Neural cell (in vitro differentiated cells): ENCODE data around the gene COQ7.

Source experiments
- EP300 ChIP-seq: fragments of 450-650 bp; conservative IDR thresholded peaks from 2 replicates; pipeline ENCODE4 v1.6.1; 2014; ENCODE audit warnings: antibody characterized with exemption, mild to moderate bottlenecking, moderate library complexity; ENCODE audit not compliant: poor library complexity, severe bottlenecking
- EZH2 ChIP-seq: fragments of 200-600, 300-800 bp; shearing (Covaris generic), sonication (generic); IDR thresholded peaks from 2 replicates; pipeline ENCODE4 v1.6.1; 2014; ENCODE audit warnings: antibody characterized with exemption, low read length, borderline replicate concordance, mild to moderate bottlenecking; ENCODE audit not compliant: insufficient read depth, poor library complexity, severe bottlenecking
- MXI1 ChIP-seq: fragments of 450-650 bp; conservative IDR thresholded peaks from 2 replicates; pipeline ENCODE4 v1.6.1; 2014; ENCODE audit warnings: antibody characterized with exemption, mild to moderate bottlenecking; ENCODE audit not compliant: poor library complexity, severe bottlenecking
- POLR2AphosphoS5 ChIP-seq: IDR thresholded peaks from 2 replicates; pipeline ENCODE4 v1.6.1; 2012
- RAD21 ChIP-seq: fragments of 450-650 bp; conservative IDR thresholded peaks from 2 replicates; pipeline ENCODE4 v1.6.1; 2014; ENCODE audit warnings: antibody characterized with exemption, mild to moderate bottlenecking, moderate library complexity
- SMC3 ChIP-seq: fragments of 450-650 bp; conservative IDR thresholded peaks from 2 replicates; pipeline ENCODE4 v1.6.1; 2014; ENCODE audit warnings: antibody characterized with exemption, mild to moderate bottlenecking, moderate library complexity; ENCODE audit not compliant: poor library complexity
- TAF1 ChIP-seq: IDR thresholded peaks from 2 replicates; pipeline ENCODE4 v1.6.1; 2012; ENCODE audit warnings: low read depth
- TF ChIP-seq, protein P1 (sequence below): fragments of 450-650 bp; IDR thresholded peaks from 2 replicates; pipeline ENCODE4 v1.5.1; 2014; ENCODE audit warnings: antibody characterized with exemption, mild to moderate bottlenecking, moderate library complexity; ENCODE audit not compliant: poor library complexity, severe bottlenecking
- TF ChIP-seq, protein P2 (sequence below): IDR thresholded peaks from 2 replicates; pipeline ENCODE4 v1.6.1; 2012; ENCODE audit warnings: borderline replicate concordance

DNA sequence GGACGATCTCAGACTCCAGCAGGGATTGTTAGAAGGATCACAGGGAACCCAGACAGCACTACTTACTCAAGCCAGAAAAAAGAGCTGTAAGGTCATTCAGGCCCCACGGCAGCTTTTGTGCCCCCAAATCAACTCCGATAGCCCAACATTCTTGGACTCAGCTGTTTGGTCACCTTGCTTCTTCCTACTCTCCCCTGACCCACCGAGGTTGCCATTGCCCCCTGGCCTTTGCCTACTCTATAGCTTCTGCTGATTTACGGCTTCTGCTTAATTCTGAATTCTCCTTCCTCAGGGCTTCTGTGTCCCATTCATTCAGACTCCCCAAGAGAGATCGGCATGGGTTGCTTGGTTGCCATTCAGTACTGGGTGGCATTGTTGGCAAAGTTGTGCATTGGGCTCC lies 37.7 kb downstream of the COQ7 start:
- TF ChIP-seq EZH2 = no peak
- no peak for TF ChIP-seq TAF1
- TF ChIP-seq, protein P1, sequence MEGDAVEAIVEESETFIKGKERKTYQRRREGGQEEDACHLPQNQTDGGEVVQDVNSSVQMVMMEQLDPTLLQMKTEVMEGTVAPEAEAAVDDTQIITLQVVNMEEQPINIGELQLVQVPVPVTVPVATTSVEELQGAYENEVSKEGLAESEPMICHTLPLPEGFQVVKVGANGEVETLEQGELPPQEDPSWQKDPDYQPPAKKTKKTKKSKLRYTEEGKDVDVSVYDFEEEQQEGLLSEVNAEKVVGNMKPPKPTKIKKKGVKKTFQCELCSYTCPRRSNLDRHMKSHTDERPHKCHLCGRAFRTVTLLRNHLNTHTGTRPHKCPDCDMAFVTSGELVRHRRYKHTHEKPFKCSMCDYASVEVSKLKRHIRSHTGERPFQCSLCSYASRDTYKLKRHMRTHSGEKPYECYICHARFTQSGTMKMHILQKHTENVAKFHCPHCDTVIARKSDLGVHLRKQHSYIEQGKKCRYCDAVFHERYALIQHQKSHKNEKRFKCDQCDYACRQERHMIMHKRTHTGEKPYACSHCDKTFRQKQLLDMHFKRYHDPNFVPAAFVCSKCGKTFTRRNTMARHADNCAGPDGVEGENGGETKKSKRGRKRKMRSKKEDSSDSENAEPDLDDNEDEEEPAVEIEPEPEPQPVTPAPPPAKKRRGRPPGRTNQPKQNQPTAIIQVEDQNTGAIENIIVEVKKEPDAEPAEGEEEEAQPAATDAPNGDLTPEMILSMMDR = no peak
- no peak for TF ChIP-seq EP300
- TF ChIP-seq, protein P2, sequence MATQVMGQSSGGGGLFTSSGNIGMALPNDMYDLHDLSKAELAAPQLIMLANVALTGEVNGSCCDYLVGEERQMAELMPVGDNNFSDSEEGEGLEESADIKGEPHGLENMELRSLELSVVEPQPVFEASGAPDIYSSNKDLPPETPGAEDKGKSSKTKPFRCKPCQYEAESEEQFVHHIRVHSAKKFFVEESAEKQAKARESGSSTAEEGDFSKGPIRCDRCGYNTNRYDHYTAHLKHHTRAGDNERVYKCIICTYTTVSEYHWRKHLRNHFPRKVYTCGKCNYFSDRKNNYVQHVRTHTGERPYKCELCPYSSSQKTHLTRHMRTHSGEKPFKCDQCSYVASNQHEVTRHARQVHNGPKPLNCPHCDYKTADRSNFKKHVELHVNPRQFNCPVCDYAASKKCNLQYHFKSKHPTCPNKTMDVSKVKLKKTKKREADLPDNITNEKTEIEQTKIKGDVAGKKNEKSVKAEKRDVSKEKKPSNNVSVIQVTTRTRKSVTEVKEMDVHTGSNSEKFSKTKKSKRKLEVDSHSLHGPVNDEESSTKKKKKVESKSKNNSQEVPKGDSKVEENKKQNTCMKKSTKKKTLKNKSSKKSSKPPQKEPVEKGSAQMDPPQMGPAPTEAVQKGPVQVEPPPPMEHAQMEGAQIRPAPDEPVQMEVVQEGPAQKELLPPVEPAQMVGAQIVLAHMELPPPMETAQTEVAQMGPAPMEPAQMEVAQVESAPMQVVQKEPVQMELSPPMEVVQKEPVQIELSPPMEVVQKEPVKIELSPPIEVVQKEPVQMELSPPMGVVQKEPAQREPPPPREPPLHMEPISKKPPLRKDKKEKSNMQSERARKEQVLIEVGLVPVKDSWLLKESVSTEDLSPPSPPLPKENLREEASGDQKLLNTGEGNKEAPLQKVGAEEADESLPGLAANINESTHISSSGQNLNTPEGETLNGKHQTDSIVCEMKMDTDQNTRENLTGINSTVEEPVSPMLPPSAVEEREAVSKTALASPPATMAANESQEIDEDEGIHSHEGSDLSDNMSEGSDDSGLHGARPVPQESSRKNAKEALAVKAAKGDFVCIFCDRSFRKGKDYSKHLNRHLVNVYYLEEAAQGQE = no peak
- TF ChIP-seq SMC3 = no peak
- TF ChIP-seq POLR2AphosphoS5 = no peak
- no peak for TF ChIP-seq RAD21
- TF ChIP-seq MXI1 = no peak
